GM12875 (cell line): ENCODE data around the gene ADAD2.
A peak's percentile ranks its signal among the peaks of the same experiment; 100 is the strongest.

Experiments
- H3K4me3 ChIP-seq: one replicate; pipeline ENCODE4 v1.5.1; 2011; ENCODE audit warnings: low read depth, low read length, control low read depth
- CTCF ChIP-seq: IDR thresholded peaks from 2 replicates; pipeline ENCODE4 v1.5.1; 2011; ENCODE audit warnings: low read depth, mild to moderate bottlenecking, control low read depth, inconsistent platforms, low read length, moderate library complexity, borderline replicate concordance; ENCODE audit not compliant: insufficient read depth

Gene ADAD2

GRCh38 chr16:84161801-84162200 lies 29.2 kb upstream of the ADAD2 start:
- H3K4me3 ChIP-seq: no peak overlapping the region
- no peak for TF ChIP-seq CTCF

DNA sequence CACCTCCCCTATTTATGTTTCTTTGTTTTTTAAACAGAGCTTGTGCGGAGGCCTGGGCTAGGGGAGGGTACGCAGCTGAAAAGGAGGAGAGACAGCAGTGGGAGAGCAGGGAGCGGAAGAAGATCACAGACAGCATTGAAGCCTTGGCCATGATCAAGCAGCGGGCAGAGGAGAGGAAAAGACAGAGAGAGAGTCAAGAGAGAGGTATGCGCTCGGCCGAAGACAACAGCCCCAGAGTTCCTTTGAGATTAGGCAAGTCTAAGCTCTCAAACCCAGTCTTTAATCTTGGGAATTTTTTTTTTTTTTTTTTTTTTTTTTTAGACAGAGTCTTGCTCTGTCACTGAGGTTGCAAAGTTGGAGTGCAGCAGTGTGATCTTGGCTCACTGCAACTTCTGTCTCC lies 25.2 kb upstream of the ADAD2 start:
- no peak for TF ChIP-seq CTCF
- no peak overlapping the region for H3K4me3 ChIP-seq

- H3K4me3 ChIP-seq: no peak overlapping the region
- no peak for TF ChIP-seq CTCF
These were observed 23.9 kb upstream of the ADAD2 start for GRCh38 chr16:84166796-84167695.

DNA sequence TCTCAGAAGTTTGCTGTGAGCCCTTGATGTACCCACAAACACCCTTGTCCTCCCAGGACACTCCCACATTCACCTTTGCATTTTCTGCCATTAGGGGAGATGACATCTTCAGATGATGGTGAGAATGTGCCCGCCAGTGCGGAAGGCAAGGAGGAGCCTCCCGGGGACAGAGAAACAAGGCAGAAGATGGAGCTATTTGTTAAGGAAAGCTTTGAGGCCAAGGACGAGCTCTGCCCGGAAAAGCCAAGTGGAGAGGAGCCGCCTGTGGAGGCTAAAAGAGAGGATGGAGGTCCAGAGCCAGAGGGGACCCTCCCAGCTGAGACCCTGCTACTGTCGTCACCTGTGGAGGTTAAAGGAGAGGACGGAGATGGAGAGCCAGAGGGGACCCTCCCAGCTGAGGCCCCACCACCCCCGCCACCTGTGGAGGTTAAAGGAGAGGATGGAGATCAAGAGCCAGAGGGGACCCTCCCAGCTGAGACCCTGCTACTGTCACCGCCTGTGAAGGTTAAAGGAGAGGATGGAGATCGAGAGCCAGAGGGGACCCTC lies 21.1 kb upstream of the ADAD2 start:
- H3K4me3 ChIP-seq: no peak overlapping the region
- TF ChIP-seq CTCF: no peak

- no peak for TF ChIP-seq CTCF
- H3K4me3 ChIP-seq: no peak overlapping the region
These were observed 16.6 kb upstream of the ADAD2 start for GRCh38 chr16:84174396-84174795.

- TF ChIP-seq CTCF: peak; percentile 74
- H3K4me3 ChIP-seq: no peak overlapping the region
These were observed 15.4 kb upstream of the ADAD2 start for GRCh38 chr16:84175350-84176081.
